DOHH2 (cell line): Measurements from ENCODE around the gene BICDL2.

Source experiments
- EZH2phosphoT487 ChIP-seq: fragments of 200-600 bp; sonication (generic); IDR thresholded peaks from 2 replicates; pipeline ENCODE4 v1.6.1; 2017; ENCODE audit warnings: borderline replicate concordance, mild to moderate bottlenecking, antibody characterized with exemption, low read length, moderate library complexity, mixed read lengths
- TF ChIP-seq, protein P1 (sequence below): fragments of 200-600 bp; sonication (generic); IDR thresholded peaks from one replicate; pipeline ENCODE4 v1.5.1; 2014; ENCODE audit warnings: antibody characterized with exemption, mild to moderate bottlenecking, low read depth, low read length; ENCODE audit not compliant: poor library complexity, severe bottlenecking

DNA sequence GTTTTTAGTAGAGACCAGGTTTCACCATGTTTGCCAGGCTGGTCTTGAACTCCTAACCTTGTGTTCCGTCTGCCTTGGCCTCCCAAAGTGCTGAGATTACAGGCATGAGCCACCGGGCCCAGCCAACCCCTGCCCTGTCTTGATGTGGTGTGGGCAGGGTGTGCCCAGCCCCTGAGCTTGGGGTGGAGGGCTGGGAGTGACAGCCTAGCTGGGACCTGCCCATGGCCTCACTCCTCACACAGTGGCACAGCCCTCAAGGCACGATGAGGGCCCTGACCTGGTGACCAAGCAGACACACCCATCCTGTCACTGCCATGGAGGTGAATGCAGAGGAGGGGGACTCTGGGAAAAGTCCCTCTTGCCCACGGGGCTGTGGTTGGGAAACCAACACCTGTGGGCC lies 31.7 kb upstream of the BICDL2 start:
- TF ChIP-seq, protein P1, sequence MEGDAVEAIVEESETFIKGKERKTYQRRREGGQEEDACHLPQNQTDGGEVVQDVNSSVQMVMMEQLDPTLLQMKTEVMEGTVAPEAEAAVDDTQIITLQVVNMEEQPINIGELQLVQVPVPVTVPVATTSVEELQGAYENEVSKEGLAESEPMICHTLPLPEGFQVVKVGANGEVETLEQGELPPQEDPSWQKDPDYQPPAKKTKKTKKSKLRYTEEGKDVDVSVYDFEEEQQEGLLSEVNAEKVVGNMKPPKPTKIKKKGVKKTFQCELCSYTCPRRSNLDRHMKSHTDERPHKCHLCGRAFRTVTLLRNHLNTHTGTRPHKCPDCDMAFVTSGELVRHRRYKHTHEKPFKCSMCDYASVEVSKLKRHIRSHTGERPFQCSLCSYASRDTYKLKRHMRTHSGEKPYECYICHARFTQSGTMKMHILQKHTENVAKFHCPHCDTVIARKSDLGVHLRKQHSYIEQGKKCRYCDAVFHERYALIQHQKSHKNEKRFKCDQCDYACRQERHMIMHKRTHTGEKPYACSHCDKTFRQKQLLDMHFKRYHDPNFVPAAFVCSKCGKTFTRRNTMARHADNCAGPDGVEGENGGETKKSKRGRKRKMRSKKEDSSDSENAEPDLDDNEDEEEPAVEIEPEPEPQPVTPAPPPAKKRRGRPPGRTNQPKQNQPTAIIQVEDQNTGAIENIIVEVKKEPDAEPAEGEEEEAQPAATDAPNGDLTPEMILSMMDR, result no peak
- no peak for TF ChIP-seq EZH2phosphoT487
